Stimulated activated CD8-positive, alpha-beta memory T cell treated with anti-CD3 and anti-CD28 coated beads, Interleukin-15, amount 100 ng/mL, for 1 hour (primary cell): ENCODE measurements around the gene OR11L1.

Source experiments
- DNase-seq: peaks from one replicate; pipeline ENCODE4 v3.0.0-alpha.2; 2020; ENCODE audit warnings: low read depth

The OR11L1 gene, protein sequence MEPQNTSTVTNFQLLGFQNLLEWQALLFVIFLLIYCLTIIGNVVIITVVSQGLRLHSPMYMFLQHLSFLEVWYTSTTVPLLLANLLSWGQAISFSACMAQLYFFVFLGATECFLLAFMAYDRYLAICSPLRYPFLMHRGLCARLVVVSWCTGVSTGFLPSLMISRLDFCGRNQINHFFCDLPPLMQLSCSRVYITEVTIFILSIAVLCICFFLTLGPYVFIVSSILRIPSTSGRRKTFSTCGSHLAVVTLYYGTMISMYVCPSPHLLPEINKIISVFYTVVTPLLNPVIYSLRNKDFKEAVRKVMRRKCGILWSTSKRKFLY

GRCh38 chr1:247841796-247842195 lies at the start of gene OR11L1:
Gene OR11L1, minus strand, starts transcription at chr1:247841896. Its CDS starts 0 bp downstream, at chr1:247841896.
- no peak for DNase-seq

GRCh38 chr1:247884797-247885413 lies 43.2 kb upstream of the OR11L1 start:
- no peak for DNase-seq

- no peak for DNase-seq
Observed at GRCh38 chr1:247883346-247883745, 41.6 kb upstream of the OR11L1 start.

- DNase-seq: no peak
Observed at GRCh38 chr1:247865416-247865815, 23.7 kb upstream of the OR11L1 start.

DNA sequence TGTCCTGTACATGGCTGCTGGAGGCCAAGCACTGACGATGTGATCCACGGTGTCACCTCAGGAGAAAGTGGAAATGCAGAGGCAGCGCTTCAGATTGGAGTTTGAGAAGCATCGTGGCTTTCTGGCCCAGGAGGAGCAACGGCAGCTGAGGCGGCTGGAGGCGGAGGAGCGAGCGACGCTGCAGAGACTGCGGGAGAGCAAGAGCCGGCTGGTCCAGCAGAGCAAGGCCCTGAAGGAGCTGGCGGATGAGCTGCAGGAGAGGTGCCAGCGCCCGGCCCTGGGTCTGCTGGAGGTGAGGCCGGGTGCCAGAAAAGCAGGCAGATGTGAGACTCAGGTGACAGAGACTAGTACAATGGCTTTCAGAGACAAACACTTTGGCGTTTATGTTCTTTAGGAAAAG lies 22.9 kb upstream of the OR11L1 start:
- no peak for DNase-seq

GRCh38 chr1:247862756-247863155 lies 21.1 kb upstream of the OR11L1 start:
- DNase-seq: no peak

DNA sequence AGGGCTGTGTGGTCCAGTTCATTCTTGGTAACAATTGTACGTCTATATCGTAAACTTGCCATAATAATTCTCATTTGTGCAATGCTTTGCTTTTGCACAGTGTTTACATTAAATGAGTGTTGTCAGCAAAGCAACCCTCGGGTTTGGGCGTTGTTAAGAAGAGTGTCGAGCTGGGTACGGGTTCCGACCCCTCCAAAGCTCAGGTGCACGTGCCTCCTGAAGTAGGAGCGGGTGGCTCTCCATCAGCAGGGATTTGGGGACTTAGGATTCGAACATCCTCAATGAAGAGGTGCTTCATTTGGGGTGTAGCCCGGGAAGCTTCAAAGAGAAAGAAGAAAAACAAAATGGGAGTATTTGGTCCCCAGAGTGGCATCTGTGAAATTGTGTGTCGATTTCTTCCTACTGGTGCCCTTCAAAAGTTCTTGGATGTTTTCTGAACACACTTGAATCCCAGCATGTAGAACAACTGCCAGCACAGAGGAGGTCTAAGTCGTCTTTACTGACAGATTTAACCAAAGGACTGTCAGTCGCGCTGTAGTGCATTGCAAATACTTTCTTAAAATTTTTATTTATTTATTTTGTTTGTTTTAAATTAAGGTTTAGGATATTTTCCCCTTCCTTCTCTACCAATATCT lies 16.4 kb upstream of the OR11L1 start:
- DNase-seq: no peak

DNA sequence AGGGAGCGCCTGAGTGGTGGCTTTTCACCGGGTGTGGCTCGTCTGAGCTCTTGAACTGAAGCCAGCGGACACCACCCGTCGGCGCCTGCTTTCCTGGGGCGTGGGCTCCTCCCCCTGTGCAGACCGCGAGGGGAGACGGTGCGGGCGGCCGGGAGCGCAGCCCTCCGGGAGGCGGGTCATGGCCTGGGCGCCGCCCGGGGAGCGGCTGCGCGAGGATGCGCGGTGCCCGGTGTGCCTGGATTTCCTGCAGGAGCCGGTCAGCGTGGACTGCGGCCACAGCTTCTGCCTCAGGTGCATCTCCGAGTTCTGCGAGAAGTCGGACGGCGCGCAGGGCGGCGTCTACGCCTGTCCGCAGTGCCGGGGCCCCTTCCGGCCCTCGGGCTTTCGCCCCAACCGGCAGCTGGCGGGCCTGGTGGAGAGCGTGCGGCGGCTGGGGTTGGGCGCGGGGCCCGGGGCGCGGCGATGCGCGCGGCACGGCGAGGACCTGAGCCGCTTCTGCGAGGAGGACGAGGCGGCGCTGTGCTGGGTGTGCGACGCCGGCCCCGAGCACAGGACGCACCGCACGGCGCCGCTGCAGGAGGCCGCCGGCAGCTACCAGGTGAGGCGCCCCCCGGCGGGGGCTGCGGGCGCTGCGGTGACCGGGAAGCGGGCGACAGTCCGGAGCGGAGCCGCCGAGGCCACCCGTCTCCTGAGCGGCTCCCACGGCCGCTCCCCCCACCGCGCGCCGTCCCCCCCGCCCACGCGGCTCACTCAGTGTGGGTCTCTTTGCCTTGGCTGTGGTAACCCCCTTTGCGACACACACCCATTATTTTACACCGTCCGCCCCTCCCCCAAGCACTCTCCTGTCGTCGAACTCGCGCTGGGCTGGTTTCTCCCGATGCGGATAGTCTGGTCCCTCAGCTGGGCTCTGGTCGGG lies 15.6 kb upstream of the OR11L1 start, which contains the start of gene TRIM58:
Gene TRIM58, plus strand, starts transcription at position 119 of the 916 bp plus-strand sequence. Its CDS starts 60 bp downstream, at position 179.
- no peak for DNase-seq

GRCh38 chr1:247855911-247856310 lies 14.2 kb upstream of the OR11L1 start:
- no peak for DNase-seq

- no peak for DNase-seq
Observed at GRCh38 chr1:247854899-247855545, 13.3 kb upstream of the OR11L1 start.

DNA sequence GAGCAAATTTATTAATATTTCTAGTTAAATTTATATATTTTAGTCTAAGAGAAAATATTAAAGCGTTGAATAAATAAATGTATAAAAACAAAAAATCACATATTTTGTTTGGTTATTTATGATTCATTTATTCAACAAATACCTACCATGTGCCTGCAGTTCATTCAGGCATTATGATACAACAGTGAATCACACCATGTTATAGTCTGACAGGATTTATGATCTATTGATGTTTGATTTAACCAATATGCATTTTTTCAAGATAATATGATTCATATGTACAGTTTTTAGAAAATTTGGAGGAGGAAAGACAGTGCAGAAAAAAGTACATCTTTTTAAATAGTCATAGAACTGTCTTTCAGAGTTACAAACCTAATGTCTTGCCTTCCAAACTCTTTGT lies 7.9 kb upstream of the OR11L1 start:
- DNase-seq: no peak

DNA sequence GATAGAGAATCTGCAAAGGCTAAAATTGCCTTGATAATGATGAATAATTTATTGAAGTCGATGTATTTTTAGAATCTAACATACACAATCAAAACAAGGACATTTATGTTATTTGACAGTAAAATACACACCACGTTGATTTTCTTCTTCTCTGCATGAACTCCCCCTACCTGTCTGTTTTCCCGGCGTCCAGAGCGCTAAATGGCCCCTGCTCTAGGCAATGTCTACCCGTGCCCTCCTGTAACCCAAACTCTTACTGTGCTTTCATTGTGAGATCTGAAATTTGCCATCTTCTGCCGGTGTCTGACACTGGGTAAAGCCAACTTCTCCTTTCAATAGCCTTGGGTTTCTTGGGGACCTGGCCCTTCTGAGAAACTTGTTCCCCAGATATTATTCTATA lies 6.7 kb upstream of the OR11L1 start:
- DNase-seq: no peak

DNA sequence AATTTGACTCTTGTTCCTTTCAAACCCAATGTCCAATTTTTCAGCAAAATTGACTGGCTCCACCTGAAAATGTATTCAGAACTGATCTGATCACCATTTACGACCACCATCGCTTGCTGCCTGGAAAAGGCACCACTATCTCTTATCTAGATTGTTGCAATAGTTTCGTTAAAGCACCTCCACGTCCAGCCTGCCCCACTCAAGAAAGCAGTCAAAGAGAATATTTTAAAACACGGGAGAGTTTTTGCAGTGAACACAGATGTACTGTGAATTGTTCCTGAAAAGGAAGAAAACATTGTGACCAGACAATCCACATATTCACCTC lies 4.0 kb upstream of the OR11L1 start:
- DNase-seq: no peak

DNA sequence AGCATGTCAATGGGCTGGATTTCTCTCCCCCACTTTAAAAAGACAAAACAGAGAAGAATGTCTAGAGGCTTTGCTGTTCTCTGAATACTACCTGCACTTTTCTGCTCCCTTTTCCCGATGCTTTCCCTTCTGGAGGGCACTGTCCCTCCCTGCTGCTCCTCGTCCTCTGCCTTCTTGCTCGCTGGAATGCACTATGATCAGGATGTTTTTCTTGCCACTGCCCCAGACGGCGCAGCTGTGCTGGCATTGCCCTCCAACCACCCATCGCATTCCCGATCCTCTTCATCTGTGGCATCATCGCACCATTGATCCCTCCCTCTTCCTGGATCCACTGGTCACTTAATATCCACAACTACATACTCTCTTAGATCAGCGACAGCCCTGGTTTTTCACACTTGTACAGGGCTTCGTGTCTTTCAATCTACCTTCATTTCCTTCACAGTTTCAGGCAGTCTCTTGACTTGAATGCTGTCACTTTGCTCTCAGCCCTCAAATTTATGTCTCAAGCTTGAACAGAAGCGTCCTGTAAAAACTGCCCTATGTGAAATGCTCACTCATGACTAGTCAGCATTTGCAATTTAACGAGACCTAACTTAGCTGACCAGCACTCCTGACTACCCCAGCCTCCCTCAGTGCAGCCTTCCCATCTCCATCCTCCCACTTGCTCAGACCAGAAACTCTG lies 3.5 kb upstream of the OR11L1 start:
- DNase-seq: no peak

DNA sequence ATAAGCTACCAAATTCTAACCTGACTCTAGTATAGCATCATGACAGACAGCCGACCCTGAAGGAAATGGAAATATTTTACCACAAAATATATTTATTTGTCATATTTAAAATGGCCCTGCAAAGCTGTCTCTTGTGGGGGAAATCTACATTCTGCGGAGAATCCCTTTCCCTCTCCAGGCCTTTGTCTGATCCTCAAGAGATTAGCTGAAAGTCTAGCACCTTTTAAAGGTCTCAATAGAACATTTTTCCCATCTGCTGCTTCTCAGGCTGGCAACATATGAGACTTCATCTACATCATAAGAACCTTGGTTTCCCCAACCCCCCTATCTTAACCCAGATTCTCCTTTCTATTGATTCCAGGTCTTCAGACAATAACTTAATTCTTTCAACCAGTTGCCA lies 1.7 kb upstream of the OR11L1 start:
- no peak for DNase-seq

GRCh38 chr1:247840818-247841217 lies 878 bp downstream of the OR11L1 start:
- DNase-seq: no peak

GRCh38 chr1:247833601-247834000 lies 8.1 kb downstream of the OR11L1 start:
- DNase-seq: no peak

DNA sequence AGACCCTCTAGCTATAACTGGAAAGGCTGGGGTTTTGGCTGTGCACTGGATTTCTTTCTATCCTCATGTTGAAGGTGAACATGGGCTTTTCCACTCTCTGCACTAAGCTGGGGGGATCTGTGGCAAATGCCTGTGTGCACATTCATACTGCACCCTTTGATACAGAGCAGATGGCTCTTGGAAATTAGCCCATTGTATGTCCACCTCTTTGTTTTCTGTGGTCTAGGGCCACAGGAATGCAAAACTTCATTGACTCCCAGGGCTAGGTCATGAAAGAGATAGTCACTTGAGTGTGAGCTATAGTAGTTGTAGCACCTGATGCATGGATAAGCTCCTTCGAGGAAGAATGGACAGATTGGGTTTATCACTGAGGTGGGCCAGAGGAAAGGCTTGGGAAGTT lies 12.0 kb downstream of the OR11L1 start:
- no peak for DNase-seq

- no peak for DNase-seq
Observed at GRCh38 chr1:247825362-247825761, 16.3 kb downstream of the OR11L1 start.

DNA sequence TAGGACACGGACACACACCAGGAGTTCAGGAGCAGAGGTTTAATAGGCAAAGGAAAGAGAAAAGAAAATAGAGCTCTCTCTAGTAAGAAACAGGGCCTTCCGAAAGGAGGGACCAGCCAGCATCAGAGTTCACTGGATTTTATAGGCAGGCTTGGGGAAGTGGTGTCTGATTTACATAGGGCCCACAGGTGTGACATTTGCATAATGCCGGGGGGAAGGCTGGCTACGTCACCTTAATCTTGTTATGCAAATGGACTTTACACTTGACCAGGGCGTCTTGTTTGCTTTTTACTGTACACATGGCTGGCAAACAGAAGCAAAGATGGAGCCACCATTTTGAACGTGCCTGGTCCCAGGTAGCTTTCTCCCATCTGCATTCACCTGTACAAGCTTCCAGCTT lies 17.7 kb downstream of the OR11L1 start, which contains the start of gene OR14A16:
Gene OR14A16, minus strand, starts transcription at position 97 of the 400 bp plus-strand sequence. CDS start 8,390 bp downstream, outside the sequence.
- DNase-seq: no peak

GRCh38 chr1:247822060-247822459 lies 19.6 kb downstream of the OR11L1 start:
- no peak for DNase-seq
